PC-3 (cell line): ENCODE results near the gene DDC. TPM values are rescaled to one million over a fixed set of nuclear protein-coding genes. Genes with fewer than 3 reads are reported as not detected.
"Not testable (repeated sequence)": the region's sequence is repeated elsewhere in the genome, so short reads cannot be mapped to it uniquely, and the experiment has no call there.

Experiments
- ATAC-seq: fragments of 200-7000 bp; cut with Tn5 transposase; 2 replicates; pipeline ENCODE4 v1.9.1; 2020; ENCODE audit warnings: mild to moderate bottlenecking, moderate library complexity
- BruUV-seq: library from RNA; stranded (reverse); fragments of 400-500 nt; replicated peaks from 2 replicates; lab custom pipeline; 2021; lab: Mats Ljungman, UMichigan
- CTCF ChIA-PET: fragments of 300-600 bp; sonication (Branson Sonifier 250); formaldehyde crosslinking; loops from one replicate; lab custom pipeline; 2022; ENCODE audit warnings: antibody characterized with exemption; lab: Charles Lee
- POLR2A ChIA-PET: fragments of 300-600 bp; sonication (Branson Sonifier 250); formaldehyde crosslinking; loops from one replicate; lab custom pipeline; 2022; ENCODE audit warnings: antibody characterized with exemption; ENCODE audit not compliant: unreplicated experiment; lab: Charles Lee
- DNase-seq: peaks from one replicate; pipeline ENCODE4 v3.0.0-alpha.2; 2015
- H2AFZ ChIP-seq: fragments of 300-600 bp; sonication (generic); 2 replicates; pipeline ENCODE4 v1.6.0; 2016; ENCODE audit warnings: antibody characterized with exemption, low read length
- H3F3A ChIP-seq: fragments of 300-600 bp; sonication (generic); one replicate; pipeline ENCODE4 v1.6.0; 2017; ENCODE audit warnings: antibody characterized with exemption, low read length, control low read depth, mild to moderate bottlenecking; ENCODE audit not compliant: unreplicated experiment
- H3K27ac ChIP-seq: fragments of 300-600 bp; sonication (generic); 2 replicates; pipeline ENCODE4 v1.5.1; 2016; ENCODE audit warnings: mild to moderate bottlenecking, low read length
- H3K27me3 ChIP-seq: fragments of 300-600 bp; sonication (generic); 2 replicates; pipeline ENCODE4 v1.6.1; 2016; ENCODE audit warnings: low read length, mixed read lengths
- H3K36me3 ChIP-seq: fragments of 300-600 bp; sonication (generic); 2 replicates; pipeline ENCODE4 v1.6.1; 2016; ENCODE audit warnings: low read depth, mixed run types, low read length, mixed read lengths
- H3K4me1 ChIP-seq: fragments of 300-600 bp; sonication (generic); 2 replicates; pipeline ENCODE4 v1.5.1; 2016; ENCODE audit warnings: low read length; ENCODE audit not compliant: insufficient read depth
- H3K4me2 ChIP-seq: fragments of 300-600 bp; sonication (generic); 2 replicates; pipeline ENCODE4 v1.6.0; 2016; ENCODE audit warnings: low read length
- H3K4me3 ChIP-seq: fragments of 300-600 bp; sonication (generic); 2 replicates; pipeline ENCODE4 v1.5.1; 2016; ENCODE audit warnings: mild to moderate bottlenecking, low read length, mixed read lengths
- H3K79me2 ChIP-seq: fragments of 300-600 bp; sonication (generic); 2 replicates; pipeline ENCODE4 v1.6.1; 2017; ENCODE audit warnings: low read length, mixed read lengths
- H3K9ac ChIP-seq: fragments of 300-600 bp; sonication (generic); 2 replicates; pipeline ENCODE4 v1.6.0; 2016; ENCODE audit warnings: mild to moderate bottlenecking, low read length
- H3K9me2 ChIP-seq: fragments of 300-600 bp; sonication (generic); replicated peaks from 2 replicates; pipeline ENCODE4 v1.6.1; 2016; ENCODE audit warnings: mixed run types, low read length, mixed read lengths
- H3K9me3 ChIP-seq: fragments of 300-600 bp; sonication (generic); 2 replicates; pipeline ENCODE4 v1.6.1; 2016; ENCODE audit warnings: low read length, mixed read lengths
- H4K20me1 ChIP-seq: fragments of 300-600 bp; sonication (generic); 2 replicates; pipeline ENCODE4 v1.6.1; 2016; ENCODE audit warnings: low read length, mixed read lengths
- EZH2 ChIP-seq: fragments of 300-600 bp; sonication (generic); IDR thresholded peaks from one replicate; pipeline ENCODE4 v1.6.1; 2017; ENCODE audit warnings: antibody characterized with exemption, mild to moderate bottlenecking, low read length; ENCODE audit not compliant: unreplicated experiment
- EZH2phosphoT487 ChIP-seq: fragments of 300-600 bp; sonication (generic); IDR thresholded peaks from 2 replicates; pipeline ENCODE4 v1.6.1; 2018; ENCODE audit warnings: mild to moderate bottlenecking, antibody characterized with exemption, low read length, borderline replicate concordance
- intact Hi-C: fragments of 100-400 bp; cut with micrococcal nuclease; formaldehyde crosslinking; loops from 2 replicates; pipeline ENCODE4 v1.9.0; 2023
- total RNA-seq: library from RNA; depleted of rRNA; stranded (reverse); fragments of >200 nt; gene quantifications from 2 replicates; pipeline ENCODE4 v1.2.3, GENCODE V29; 2014
- TF ChIP-seq, protein P1 (sequence below): fragments of 300-600 bp; sonication (generic); conservative IDR thresholded peaks from 2 replicates; pipeline ENCODE4 v1.5.1; 2017; ENCODE audit warnings: antibody characterized with exemption, low read depth, mild to moderate bottlenecking, low read length

DDC gene
- total RNA-seq, 1 experiment from 2014 or later = not detected

DNA sequence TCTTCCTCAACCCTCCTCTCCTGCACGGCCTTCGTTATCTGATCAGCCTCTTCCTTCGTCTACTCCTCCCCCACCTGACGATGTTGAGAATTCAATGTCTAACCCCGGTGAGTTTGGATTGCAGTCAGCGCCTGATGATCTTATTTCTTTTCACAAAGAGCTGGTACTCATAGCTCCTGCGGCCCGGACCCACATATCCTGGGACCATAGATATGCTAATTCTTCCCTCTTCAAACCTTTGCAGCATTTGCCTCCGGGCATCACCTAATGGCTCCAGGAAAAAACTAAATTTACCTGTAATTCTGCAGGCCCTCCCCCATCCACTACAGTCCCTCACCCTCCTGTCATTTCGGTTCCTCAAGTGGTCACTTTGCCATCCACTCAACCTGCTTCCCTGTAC is 12.4 kb upstream of the DDC start:
- intact Hi-C loops = no loop called here
- H3K36me3 ChIP-seq = no peaks in the 10 kb centered on the region
- no peak overlapping the region for H3K9ac ChIP-seq
- H3K4me2 ChIP-seq = no peak overlapping the region
- H3K4me3 ChIP-seq = no peak overlapping the region
- H3K27me3 ChIP-seq = 0 out of 2 replicates have a peak, but pooled peaks cover 5% of the 10 kb centered on the region
- no peak for DNase-seq
- no peak for ATAC-seq
- no peak overlapping the region for H2AFZ ChIP-seq
- no peaks in the 10 kb centered on the region for H3K4me1 ChIP-seq
- TF ChIP-seq EZH2phosphoT487 (no peak), EZH2 (no peak)
- TF ChIP-seq, protein P1, sequence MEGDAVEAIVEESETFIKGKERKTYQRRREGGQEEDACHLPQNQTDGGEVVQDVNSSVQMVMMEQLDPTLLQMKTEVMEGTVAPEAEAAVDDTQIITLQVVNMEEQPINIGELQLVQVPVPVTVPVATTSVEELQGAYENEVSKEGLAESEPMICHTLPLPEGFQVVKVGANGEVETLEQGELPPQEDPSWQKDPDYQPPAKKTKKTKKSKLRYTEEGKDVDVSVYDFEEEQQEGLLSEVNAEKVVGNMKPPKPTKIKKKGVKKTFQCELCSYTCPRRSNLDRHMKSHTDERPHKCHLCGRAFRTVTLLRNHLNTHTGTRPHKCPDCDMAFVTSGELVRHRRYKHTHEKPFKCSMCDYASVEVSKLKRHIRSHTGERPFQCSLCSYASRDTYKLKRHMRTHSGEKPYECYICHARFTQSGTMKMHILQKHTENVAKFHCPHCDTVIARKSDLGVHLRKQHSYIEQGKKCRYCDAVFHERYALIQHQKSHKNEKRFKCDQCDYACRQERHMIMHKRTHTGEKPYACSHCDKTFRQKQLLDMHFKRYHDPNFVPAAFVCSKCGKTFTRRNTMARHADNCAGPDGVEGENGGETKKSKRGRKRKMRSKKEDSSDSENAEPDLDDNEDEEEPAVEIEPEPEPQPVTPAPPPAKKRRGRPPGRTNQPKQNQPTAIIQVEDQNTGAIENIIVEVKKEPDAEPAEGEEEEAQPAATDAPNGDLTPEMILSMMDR = no peak
- no peaks in the 10 kb centered on the region for H4K20me1 ChIP-seq
- no peaks in the 10 kb centered on the region for H3K79me2 ChIP-seq
- H3K9me2 ChIP-seq = no peaks in the 10 kb centered on the region
- H3F3A ChIP-seq = no peaks in the 10 kb centered on the region
- H3K9me3 ChIP-seq = no peaks in the 10 kb centered on the region
- ChIA-PET CTCF (interaction anchor here (0.6 kb wide), 1 partner anchor 60 kb away, joined by 3 read pairs; no protein-coding TSS in a partner anchor), POLR2A (no interaction called here)
- no TSS peak for BruUV-seq
- H3K27ac ChIP-seq = no peak overlapping the region

DNA sequence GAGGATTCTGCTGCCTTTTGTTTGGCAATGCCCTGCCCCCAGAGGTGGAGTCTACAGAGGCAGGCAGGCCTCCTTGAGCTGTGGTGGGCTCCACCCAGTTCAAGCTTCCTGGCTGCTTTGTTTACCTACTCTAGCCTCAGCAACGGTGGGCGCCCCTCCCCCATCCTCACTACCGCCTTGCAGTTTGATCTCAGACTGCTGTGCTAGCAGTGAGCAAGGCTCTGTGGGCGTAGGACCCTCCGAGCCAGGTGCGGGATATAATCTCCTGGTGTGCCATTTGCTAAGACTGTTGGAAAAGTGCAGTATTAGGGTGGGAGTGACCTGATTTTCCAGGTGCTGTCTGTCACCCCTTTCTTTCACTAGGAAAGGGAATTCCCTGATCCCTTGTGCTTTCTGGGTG is 11.2 kb upstream of the DDC start:
- DNase-seq, H3K79me2 ChIP-seq, H3K9me3 ChIP-seq, H3K36me3 ChIP-seq, POLR2A ChIA-PET, H3K9me2 ChIP-seq, H3K4me1 ChIP-seq, H4K20me1 ChIP-seq, ATAC-seq, H3K4me3 ChIP-seq, H3K9ac ChIP-seq, H3K27ac ChIP-seq, H3F3A ChIP-seq, intact Hi-C loops, BruUV-seq, H3K27me3 ChIP-seq, H3K4me2 ChIP-seq, CTCF ChIA-PET, H2AFZ ChIP-seq: not testable (repeated sequence)

DNA sequence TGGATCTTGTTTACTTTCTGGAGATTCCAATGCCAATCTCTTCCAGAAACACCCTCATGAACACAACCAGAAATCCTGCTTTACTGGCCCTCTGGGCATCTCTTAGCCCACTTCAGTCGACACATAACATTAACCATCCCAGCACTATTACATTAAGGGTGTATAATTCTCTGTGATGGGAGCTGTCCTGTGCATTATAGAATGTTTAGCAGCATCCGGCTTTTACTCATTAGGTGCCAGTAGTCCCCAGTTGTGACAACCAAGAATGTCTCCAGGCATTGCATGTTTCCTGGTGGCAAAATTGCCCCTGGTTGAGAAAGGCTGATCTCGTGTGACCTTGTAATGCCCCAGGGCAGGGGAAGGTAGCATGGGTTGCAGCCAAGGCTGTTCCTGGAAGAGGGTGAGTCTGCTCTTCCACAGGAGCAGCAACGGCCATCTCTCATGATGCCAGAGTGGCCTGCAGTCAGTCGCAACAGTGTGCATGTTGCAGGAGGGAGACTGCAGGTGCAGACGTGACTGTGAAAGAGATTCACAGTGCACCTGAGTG is 2.6 kb upstream of the DDC start:
- Histone ChIP-seq H3K9me2 (no peaks in the 10 kb centered on the region), H3K36me3 (no peaks in the 10 kb centered on the region), H3K27ac (no peak overlapping the region), H3K4me2 (no peak overlapping the region), H3K79me2 (no peaks in the 10 kb centered on the region), H3K9ac (no peak overlapping the region), H3K4me1 (no peaks in the 10 kb centered on the region), H3K27me3 (peaks cover 26% of the 10 kb centered on the region; the same call in 1 of the 2 replicates), H3K9me3 (no peaks in the 10 kb centered on the region), H3F3A (no peaks in the 10 kb centered on the region), H2AFZ (no peak overlapping the region), H4K20me1 (no peaks in the 10 kb centered on the region), H3K4me3 (no peak overlapping the region)
- DNase-seq (no peak), ATAC-seq (no peak)
- no TSS peak for BruUV-seq
- intact Hi-C loops = no loop called here
- ChIA-PET POLR2A (no interaction called here), CTCF (no interaction called here)
- TF ChIP-seq, protein P1 = no peak
